GM23248 (cell line): ENCODE measurements around the gene AMOT.

Experiments
- EZH2 ChIP-seq: fragments of 200-600 bp; sonication (generic); IDR thresholded peaks from 2 replicates; pipeline ENCODE4 v1.6.1; 2018; ENCODE audit warnings: antibody characterized with exemption, mild to moderate bottlenecking; ENCODE audit not compliant: insufficient read depth, poor library complexity, severe bottlenecking
- EZH2phosphoT487 ChIP-seq: fragments of 200-600 bp; sonication (generic); IDR thresholded peaks from 2 replicates; pipeline ENCODE4 v1.6.1; 2018; ENCODE audit warnings: antibody characterized with exemption, moderate library complexity, mild to moderate bottlenecking, low read depth; ENCODE audit not compliant: insufficient read depth

- no peak for TF ChIP-seq EZH2
- no peak for TF ChIP-seq EZH2phosphoT487
Observed at GRCh38 chrX:112760697-112761096, 79.9 kb downstream of the AMOT start.
